ENCODE results near the gene ALCAM. TPM values are rescaled to one million over a fixed set of nuclear protein-coding genes. Genes with fewer than 3 reads are reported as not detected.

Gene ALCAM
- total RNA-seq, 1 donor from 2014 or later = 28.6 TPM

- no peak for DNase-seq (ENCODE audit: low spot score, unreplicated experiment)
- H3K4me3 Mint-ChIP-seq (ENCODE audit: low read depth) = no peak overlapping the region
- no peak overlapping the region for H3K27ac Mint-ChIP-seq
- TF ChIP-seq CTCF (IDR thresholded peaks at IDR 0.05; ENCODE audit: unreplicated experiment) = no peak
- peaks cover 15% of the 10 kb centered on the region for H3K36me3 Mint-ChIP-seq (ENCODE audit: insufficient read depth)
- H3K9me3 Mint-ChIP-seq (ENCODE audit: low read depth) = peaks cover 3% of the 10 kb centered on the region
- H3K4me1 Mint-ChIP-seq (ENCODE audit: low read depth) = peaks cover 7% of the 10 kb centered on the region
- H3K27me3 Mint-ChIP-seq = no peaks in the 10 kb centered on the region
Measured at GRCh38 chr3:105539897-105540296, 173.2 kb downstream of the ALCAM start.

GRCh38 chr3:105542282-105543019 is 175.7 kb downstream of the ALCAM start:
- peaks cover 15% of the 10 kb centered on the region for H3K36me3 Mint-ChIP-seq (ENCODE audit: insufficient read depth)
- H3K27ac Mint-ChIP-seq = no peak overlapping the region
- peaks cover 7% of the 10 kb centered on the region for H3K4me1 Mint-ChIP-seq (ENCODE audit: low read depth)
- TF ChIP-seq CTCF (IDR thresholded peaks at IDR 0.05; ENCODE audit: unreplicated experiment) = no peak
- no peak overlapping the region for H3K4me3 Mint-ChIP-seq (ENCODE audit: low read depth)
- no peaks in the 10 kb centered on the region for H3K27me3 Mint-ChIP-seq
- DNase-seq (ENCODE audit: low spot score, unreplicated experiment) = no peak
- peaks cover 3% of the 10 kb centered on the region for H3K9me3 Mint-ChIP-seq (ENCODE audit: low read depth)

- H3K36me3 Mint-ChIP-seq (ENCODE audit: insufficient read depth) = peaks cover 15% of the 10 kb centered on the region
- H3K4me3 Mint-ChIP-seq (ENCODE audit: low read depth) = no peak overlapping the region
- H3K9me3 Mint-ChIP-seq (ENCODE audit: low read depth) = peaks cover 3% of the 10 kb centered on the region
- no peak for TF ChIP-seq CTCF (IDR thresholded peaks at IDR 0.05; ENCODE audit: unreplicated experiment)
- no peaks in the 10 kb centered on the region for H3K27me3 Mint-ChIP-seq
- H3K4me1 Mint-ChIP-seq (ENCODE audit: low read depth) = no peaks in the 10 kb centered on the region
- no peak overlapping the region for H3K27ac Mint-ChIP-seq
- no peak for DNase-seq (ENCODE audit: low spot score, unreplicated experiment)
Measured at GRCh38 chr3:105545051-105545450, 178.3 kb downstream of the ALCAM start.

- DNase-seq (ENCODE audit: low spot score, unreplicated experiment) = no peak
- TF ChIP-seq CTCF (IDR thresholded peaks at IDR 0.05; ENCODE audit: unreplicated experiment) = no peak
- Mint-ChIP-seq H3K9me3 (ENCODE audit: low read depth) (no peaks in the 10 kb centered on the region), H3K4me1 (ENCODE audit: low read depth) (no peaks in the 10 kb centered on the region), H3K27me3 (no peaks in the 10 kb centered on the region), H3K36me3 (ENCODE audit: insufficient read depth) (peaks cover 12% of the 10 kb centered on the region), H3K4me3 (ENCODE audit: low read depth) (no peak overlapping the region), H3K27ac (no peak overlapping the region)
Measured at GRCh38 chr3:105553851-105554250, 187.1 kb downstream of the ALCAM start.

- Mint-ChIP-seq H3K9me3 (ENCODE audit: low read depth) (no peaks in the 10 kb centered on the region), H3K36me3 (ENCODE audit: insufficient read depth) (peaks cover 12% of the 10 kb centered on the region), H3K4me1 (ENCODE audit: low read depth) (no peaks in the 10 kb centered on the region), H3K27me3 (no peaks in the 10 kb centered on the region), H3K4me3 (ENCODE audit: low read depth) (no peak overlapping the region), H3K27ac (no peak overlapping the region)
- TF ChIP-seq CTCF (IDR thresholded peaks at IDR 0.05; ENCODE audit: unreplicated experiment) = no peak
- DNase-seq (ENCODE audit: low spot score, unreplicated experiment) = no peak
Measured at GRCh38 chr3:105555206-105555605, 188.5 kb downstream of the ALCAM start.
